HepG2 (cell line): ENCODE measurements around the gene COG4. TPM values are rescaled to one million over a fixed set of nuclear protein-coding genes. Genes with fewer than 3 reads are reported as not detected.

Experiments
- ARHGAP35 ChIP-seq: sonication (generic); formaldehyde crosslinking; IDR thresholded peaks from 2 replicates; pipeline ENCODE4 v1.9.0; 2022; ENCODE audit warnings: mild to moderate bottlenecking, inconsistent platforms, moderate library complexity, missing genetic modification reagents, borderline replicate concordance
- CBFB ChIP-seq: sonication (generic); formaldehyde crosslinking; IDR thresholded peaks from 2 replicates; pipeline ENCODE4 v1.4.0; 2020; ENCODE audit warnings: missing genetic modification reagents
- FOXC1 ChIP-seq: sonication (generic); formaldehyde crosslinking; IDR thresholded peaks from 2 replicates; pipeline ENCODE4 v1.8.0; 2022; ENCODE audit warnings: mild to moderate bottlenecking, missing genetic modification reagents, borderline replicate concordance
- HNF1B ChIP-seq: sonication (generic); formaldehyde crosslinking; IDR thresholded peaks from 2 replicates; pipeline ENCODE4 v1.5.1; 2020; ENCODE audit warnings: mild to moderate bottlenecking, moderate library complexity, missing genetic modification reagents
- HOXD1 ChIP-seq: sonication (generic); formaldehyde crosslinking; IDR thresholded peaks from 2 replicates; pipeline ENCODE4 v1.5.0; 2020; ENCODE audit warnings: missing genetic modification reagents
- RBFOX2 ChIP-seq: fragments of 200-400 bp; formaldehyde crosslinking; IDR thresholded peaks from 2 replicates; pipeline ENCODE4 v1.6.1; 2017; ENCODE audit warnings: low read depth, mild to moderate bottlenecking, low read length
- SMARCE1 ChIP-seq: fragments of 450-650 bp; IDR thresholded peaks from 2 replicates; pipeline ENCODE4 v1.6.1; 2017; ENCODE audit warnings: borderline replicate concordance
- SP5 ChIP-seq: IDR thresholded peaks from 2 replicates; pipeline ENCODE4 v1.6.1; 2016; ENCODE audit warnings: low read depth, borderline replicate concordance
- SRSF4 ChIP-seq: fragments of 200-400 bp; formaldehyde crosslinking; IDR thresholded peaks from one replicate; pipeline ENCODE4 v1.6.1; 2018; ENCODE audit warnings: mild to moderate bottlenecking, low read depth, low read length, moderate library complexity; ENCODE audit not compliant: poor library complexity, severe bottlenecking
- STAT5B ChIP-seq: sonication (generic); formaldehyde crosslinking; IDR thresholded peaks from 2 replicates; pipeline ENCODE4 v1.4.0; 2020; ENCODE audit warnings: missing genetic modification reagents
- THAP7 ChIP-seq: sonication (generic); formaldehyde crosslinking; IDR thresholded peaks from 2 replicates; pipeline ENCODE4 v1.8.1; 2023; ENCODE audit warnings: mild to moderate bottlenecking, missing genetic modification reagents
- TOPORS ChIP-seq: sonication (generic); formaldehyde crosslinking; IDR thresholded peaks from 2 replicates; pipeline ENCODE4 v1.8.0; 2023; ENCODE audit warnings: mild to moderate bottlenecking, missing genetic modification reagents
- ZHX2 ChIP-seq, 2 experiments: sonication (generic) in 1 of 2; formaldehyde crosslinking in 1 of 2; IDR thresholded peaks; 2 replicates each; pipeline versions ENCODE4 v1.6.1 to v1.9.0; 2014 to 2022; ENCODE audit warnings: antibody characterized with exemption in 1 of 2, borderline replicate concordance in 1 of 2, inconsistent platforms in 1 of 2, low read depth in 1 of 2, missing genetic modification reagents in 1 of 2
- ZKSCAN1 ChIP-seq: fragments of 150-350 bp; IDR thresholded peaks from 2 replicates; pipeline ENCODE4 v1.6.1; 2014; ENCODE audit warnings: low read length
- ZMYM2 ChIP-seq: sonication (generic); formaldehyde crosslinking; IDR thresholded peaks from 2 replicates; pipeline ENCODE4 v1.8.0; 2022; ENCODE audit warnings: mild to moderate bottlenecking, missing genetic modification reagents
- ZNF432 ChIP-seq: sonication (generic); formaldehyde crosslinking; IDR thresholded peaks from 2 replicates; pipeline ENCODE4 v1.5.0; 2020; ENCODE audit warnings: missing genetic modification reagents, mild to moderate bottlenecking, borderline replicate concordance
- ZNF713 ChIP-seq: sonication (generic); formaldehyde crosslinking; IDR thresholded peaks from 2 replicates; pipeline ENCODE4 v1.4.0; 2020; ENCODE audit warnings: mild to moderate bottlenecking, missing genetic modification reagents
- ZNF891 ChIP-seq: sonication (generic); formaldehyde crosslinking; IDR thresholded peaks from 2 replicates; pipeline ENCODE4 v1.5.0; 2020; ENCODE audit warnings: mild to moderate bottlenecking, missing genetic modification reagents
- polyA plus RNA-seq, 8 experiments: library from polyadenylated mRNA; depleted of rRNA in 3 of 8; stranded (reverse) in 7 of 8; unstranded in 1 of 8; fragments of >200 nt; fragmentation: Illumina TruSeq in 4 of 8; extraction: Trizol in 4 of 8; gene quantifications; 2 replicates each; pipeline versions ENCODE4 v1.2.1 to v1.2.3, GENCODE V29; 2011 to 2016; ENCODE audit warnings: low read depth in 4 of 8, missing spikeins in 1 of 8, mixed read lengths in 1 of 8; ENCODE audit not compliant: insufficient read depth in 1 of 8
- total RNA-seq, 5 experiments: library from RNA; depleted of rRNA; stranded (reverse); fragments of >200 nt; fragmentation: Illumina TruSeq; extraction: Trizol; gene quantifications; 2 replicates each; pipeline ENCODE4 v1.2.3, GENCODE V29; 2016; ENCODE audit warnings: low read depth in 1 of 5

COG4 gene
- total and polyA plus RNA-seq, 2 of the 13 experiments (the other 11 are each of a cell fraction or from before 2014, with no cell fraction given), result 51.1 to 73.8 TPM

GRCh38 chr16:70523076-70523742, at the start of gene COG4 (continued):
- TF ChIP-seq ZHX2 (IDR thresholded peaks at IDR 0.05; ENCODE audit: low read depth) (peak; percentile 77), ZHX2 (CRISPR knock-in tag; IDR thresholded peaks at IDR 0.05; ENCODE audit: borderline replicate concordance) (no peak), SRSF4 (no peak), FOXC1 (CRISPR knock-in tag) (peak; percentile 31; the same call in 1 of the 2 replicates), HOXD1 (CRISPR knock-in tag) (no peak), ZNF891 (CRISPR knock-in tag) (0 out of 2 replicates have a peak, but pooled peaks have one; percentile 52), ZMYM2 (0 out of 2 replicates have a peak, but pooled peaks have one; percentile 21), THAP7 (CRISPR knock-in tag) (no peak), RBFOX2 (0 out of 2 replicates have a peak, but pooled peaks have one; percentile 61), ZNF432 (CRISPR knock-in tag) (no peak), ZKSCAN1 (no peak), SMARCE1 (no peak), ZNF713 (no peak), ARHGAP35 (CRISPR knock-in tag) (no peak), HNF1B (peak; percentile 70; the same call in 1 of the 2 replicates), SP5 (CRISPR knock-in tag) (no peak), CBFB (CRISPR knock-in tag) (no peak), STAT5B (CRISPR knock-in tag) (no peak), TOPORS (CRISPR knock-in tag) (no peak; the same call in 1 of the 2 replicates)
